Urinary bladder (tissue), 4 donors: ENCODE measurements around the gene ATR. TPM values are rescaled to one million over a fixed set of nuclear protein-coding genes. Genes with fewer than 3 reads are reported as not detected.
"Not testable (repeated sequence)": the region's sequence is repeated elsewhere in the genome, so short reads cannot be mapped to it uniquely, and the experiment has no call there.

Source experiments
- DNase-seq: peaks from one replicate; pipeline ENCODE4 v3.0.0-alpha.2; 2015; ENCODE audit errors: extremely low spot score
- H3K27ac ChIP-seq: one replicate; pipeline ENCODE4 v1.5.1; 2013; ENCODE audit warnings: low read depth, mild to moderate bottlenecking, moderate library complexity
- H3K36me3 ChIP-seq: one replicate; pipeline ENCODE4 v1.6.1; 2013; ENCODE audit warnings: mild to moderate bottlenecking, moderate library complexity; ENCODE audit not compliant: insufficient read depth
- H3K4me1 ChIP-seq: one replicate; pipeline ENCODE4 v1.6.1; 2013; ENCODE audit warnings: mild to moderate bottlenecking, moderate library complexity; ENCODE audit not compliant: insufficient read depth
- H3K4me3 ChIP-seq: one replicate; pipeline ENCODE4 v1.5.1; 2013; ENCODE audit warnings: low read depth, low read length
- WGBS: extraction: QIAGEN DNeasy Blood & Tissue Kit; methylation state at CpG from one replicate; pipeline ENCODE4 v1.1.7; 2013; 5-methylcytosine and 5-hydroxymethylcytosine counted together
- polyA plus RNA-seq: library from polyadenylated mRNA; stranded (reverse); fragments of 200-250 nt; gene quantifications from one replicate; pipeline ENCODE4 v1.2.3, GENCODE V29; 2013
- total RNA-seq: library from RNA; depleted of rRNA; stranded (reverse); fragments of >200 nt; gene quantifications from one replicate; pipeline ENCODE4 v1.2.3, GENCODE V29; 2014
- donor health status: healthy with polysubstance abuse.
- donor health status: healthy.

The ATR gene
- total and polyA plus RNA-seq, 2 donors = 8.1 to 53.8 TPM

DNA sequence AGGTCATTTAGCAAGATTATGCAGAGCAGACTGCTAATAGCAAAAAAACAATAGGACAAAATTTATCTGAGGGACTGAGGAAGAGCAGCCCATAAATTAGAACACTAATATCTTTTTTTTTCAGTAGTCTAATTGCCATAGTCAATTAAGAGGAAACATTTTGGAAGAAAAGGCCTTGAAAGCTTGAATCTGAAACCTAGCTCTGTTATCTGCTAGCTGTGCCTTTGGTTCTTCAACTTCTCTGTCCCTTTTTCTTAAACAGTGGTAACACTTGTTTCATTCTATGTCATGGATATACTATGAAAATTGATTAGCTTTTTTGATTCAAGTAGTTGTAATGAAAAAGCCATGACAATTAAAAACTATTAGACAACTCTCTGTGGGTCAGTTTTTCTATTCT lies 1.7 kb downstream of the ATR start:
- Histone ChIP-seq H3K36me3 (no peaks in the 10 kb centered on the region), H3K4me3 (no peak overlapping the region), H3K27ac (no peak overlapping the region), H3K4me1 (no peaks in the 10 kb centered on the region)
- DNase-seq = no peak

GRCh38 chr3:142574665-142575064 lies 3.9 kb downstream of the ATR start:
- no peaks in the 10 kb centered on the region for H3K4me1 ChIP-seq
- no peak overlapping the region for H3K27ac ChIP-seq
- 69% methylated on average over 1 of the region's 1 CpG for WGBS
- no peaks in the 10 kb centered on the region for H3K36me3 ChIP-seq
- no peak for DNase-seq
- H3K4me3 ChIP-seq = no peak overlapping the region

- WGBS = 99% methylated on average over 3 of the region's 3 CpGs
These were observed 4.3 kb downstream of the ATR start for GRCh38 chr3:142574223-142574622.

DNA sequence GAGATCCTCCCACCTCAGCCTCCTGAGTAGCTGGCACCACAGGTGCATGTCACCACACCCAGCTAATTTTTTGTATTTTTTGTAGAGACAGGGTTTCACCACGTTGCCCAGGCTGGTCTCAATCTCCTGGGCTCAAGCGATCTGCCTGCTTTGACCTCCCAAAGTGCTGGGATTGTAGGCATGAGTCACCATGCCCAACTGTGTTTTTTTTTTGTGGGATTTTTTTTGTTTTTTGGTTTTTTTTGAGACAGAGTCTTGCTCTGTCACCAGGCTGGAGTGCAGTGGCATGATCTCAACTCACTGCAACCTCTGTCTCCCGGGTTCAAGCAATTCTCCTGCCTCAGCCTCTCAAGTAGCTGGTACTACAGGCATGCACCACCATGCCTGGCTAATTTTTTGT lies 9.1 kb downstream of the ATR start:
- H3K4me3 ChIP-seq, H3K27ac ChIP-seq, H3K36me3 ChIP-seq, DNase-seq, H3K4me1 ChIP-seq: not testable (repeated sequence)
- WGBS = 89% methylated on average over 3 of the region's 3 CpGs

More at GRCh38 chr3:142574223-142574622, 4.3 kb downstream of the ATR start:
- not testable (repeated sequence) for DNase-seq, H3K4me1 ChIP-seq, H3K4me3 ChIP-seq, H3K36me3 ChIP-seq, H3K27ac ChIP-seq

DNA sequence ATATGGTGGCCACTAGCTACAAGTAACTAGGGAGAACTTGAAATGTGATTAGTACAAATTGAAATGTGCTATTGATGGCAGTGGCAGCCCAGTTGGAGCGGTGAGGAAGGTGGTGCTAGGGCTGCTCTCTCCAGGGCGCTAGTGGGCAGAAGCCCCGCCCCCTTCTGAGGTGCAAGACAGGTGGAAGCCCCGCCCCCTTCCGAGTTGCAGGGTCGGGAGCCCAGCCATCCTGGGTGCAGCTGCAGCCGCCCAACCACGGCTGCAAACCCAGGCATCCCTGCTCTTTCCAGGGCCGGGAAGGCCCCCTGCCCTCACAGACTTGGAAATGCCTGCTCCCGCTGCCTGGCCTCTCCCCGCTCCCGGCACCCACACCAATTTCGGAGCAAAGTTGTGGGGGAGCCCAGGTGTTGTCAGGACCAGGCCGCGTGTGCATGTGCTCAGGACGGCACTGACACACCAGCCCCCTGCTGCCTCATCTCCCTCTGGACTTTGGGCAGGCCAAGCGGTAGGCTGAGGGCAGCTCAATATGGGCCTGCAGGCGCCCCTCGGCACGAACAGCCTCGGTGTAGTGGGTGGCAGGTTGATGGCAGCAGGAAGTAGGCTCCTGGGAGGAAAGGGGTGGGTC lies 10.0 kb downstream of the ATR start:
- DNase-seq = no peak
- Histone ChIP-seq H3K4me3 (no peak overlapping the region), H3K4me1 (no peaks in the 10 kb centered on the region), H3K36me3 (peaks cover 3% of the 10 kb centered on the region), H3K27ac (no peak overlapping the region)
- WGBS = 67% methylated on average over 21 of the region's 21 CpGs

DNA sequence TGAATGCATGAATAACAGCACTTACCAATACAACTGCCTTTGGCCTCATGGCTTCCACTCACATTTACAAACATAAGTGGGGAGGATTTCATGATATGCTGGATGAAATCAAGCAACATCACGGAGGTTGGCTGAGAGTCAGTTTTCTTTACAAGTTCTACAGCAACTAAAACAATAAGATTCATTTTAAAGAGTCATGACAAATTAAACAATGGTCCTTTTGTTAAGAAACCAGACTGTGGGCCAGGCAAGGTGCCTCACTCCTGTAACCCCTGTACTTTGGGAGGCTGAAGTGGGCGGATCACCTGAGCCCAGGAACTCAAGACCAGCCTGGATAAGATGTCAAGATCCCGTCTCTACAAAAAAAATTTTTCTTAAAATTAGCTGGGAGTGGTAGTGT lies 12.4 kb downstream of the ATR start:
- Histone ChIP-seq H3K27ac (no peak overlapping the region), H3K4me3 (no peak overlapping the region), H3K36me3 (peaks cover 3% of the 10 kb centered on the region), H3K4me1 (no peaks in the 10 kb centered on the region)
- 93% methylated on average over 3 of the region's 3 CpGs for WGBS
- DNase-seq = no peak

- 95% methylated on average over 4 of the region's 4 CpGs for whole genome bisulfite sequencing
- H3K4me3 ChIP-seq = no peak overlapping the region
- H3K36me3 ChIP-seq = peaks cover 6% of the 10 kb centered on the region
- no peaks in the 10 kb centered on the region for H3K4me1 ChIP-seq
- DNase-seq = no peak
- no peak overlapping the region for H3K27ac ChIP-seq
These were observed 15.0 kb downstream of the ATR start for GRCh38 chr3:142563496-142563997.

GRCh38 chr3:142560118-142560517 lies 18.4 kb downstream of the ATR start:
- Histone ChIP-seq H3K4me3 (no peak overlapping the region), H3K27ac (no peak overlapping the region), H3K36me3 (peaks cover 5% of the 10 kb centered on the region), H3K4me1 (no peaks in the 10 kb centered on the region)
- no peak for DNase-seq

DNA sequence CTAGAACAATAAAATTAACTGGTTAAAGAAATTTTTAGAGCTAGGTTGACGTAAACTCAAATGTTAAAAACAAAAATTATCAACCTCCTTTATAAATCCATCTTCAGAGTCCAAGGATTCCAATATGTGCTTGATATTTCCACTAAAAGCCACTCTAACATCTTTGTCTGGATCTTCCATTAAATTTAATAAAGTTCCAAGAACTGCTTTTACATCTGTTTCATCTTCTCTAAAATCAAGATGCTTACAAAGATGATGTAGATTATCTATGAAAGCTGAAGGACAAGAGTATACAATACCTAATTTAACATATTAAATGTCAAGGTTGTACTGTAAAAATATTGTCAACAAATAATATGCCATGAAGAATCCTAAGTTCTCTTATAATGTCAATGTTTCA lies 24.8 kb downstream of the ATR start:
- 96% methylated on average over 1 of the region's 1 CpG for WGBS
- DNase-seq = no peak
- peaks cover 2% of the 10 kb centered on the region for H3K36me3 ChIP-seq

DNA sequence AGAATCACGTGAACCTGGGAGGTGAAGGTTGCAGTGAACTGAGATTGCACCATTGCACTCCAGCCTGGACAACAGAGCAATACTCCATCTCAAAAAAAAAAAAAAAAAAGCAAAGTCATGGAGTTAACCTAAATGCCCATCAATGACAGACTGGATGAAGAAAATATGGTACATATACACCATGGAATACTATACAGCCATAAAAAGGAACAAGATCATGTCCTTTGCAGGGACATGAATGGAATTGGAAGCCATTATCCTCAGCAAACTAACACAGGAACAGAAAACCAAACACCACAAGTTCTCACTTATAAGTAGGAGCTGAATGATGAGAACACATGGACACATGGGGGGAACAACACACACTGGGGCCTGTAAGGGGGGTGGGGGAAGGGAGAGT lies 26.0 kb downstream of the ATR start:
- 98% methylated on average over 1 of the region's 1 CpG for WGBS
- H3K4me1 ChIP-seq, DNase-seq, H3K36me3 ChIP-seq, H3K27ac ChIP-seq, H3K4me3 ChIP-seq: not testable (repeated sequence)

More for the DNA sequence above, 24.8 kb downstream of the ATR start:
- H3K4me3 ChIP-seq = no peak overlapping the region
- no peaks in the 10 kb centered on the region for H3K4me1 ChIP-seq
- no peak overlapping the region for H3K27ac ChIP-seq

GRCh38 chr3:142549986-142550385 lies 28.5 kb downstream of the ATR start:
- H3K4me3 ChIP-seq = no peak overlapping the region

GRCh38 chr3:142543307-142543706 lies 35.2 kb downstream of the ATR start:
- Histone ChIP-seq H3K4me3 (no peak overlapping the region), H3K36me3 (peaks cover 2% of the 10 kb centered on the region), H3K4me1 (no peaks in the 10 kb centered on the region), H3K27ac (no peak overlapping the region)
- DNase-seq = no peak
- WGBS = 89% methylated on average over 5 of the region's 5 CpGs

More at GRCh38 chr3:142549986-142550385, 28.5 kb downstream of the ATR start:
- Histone ChIP-seq H3K27ac (no peak overlapping the region), H3K4me1 (no peaks in the 10 kb centered on the region), H3K36me3 (no peaks in the 10 kb centered on the region)
- 93% methylated on average over 7 of the region's 7 CpGs for WGBS
- no peak for DNase-seq

- WGBS = 88% methylated on average over 2 of the region's 2 CpGs
- Histone ChIP-seq H3K27ac (no peak overlapping the region), H3K4me1 (no peaks in the 10 kb centered on the region), H3K4me3 (no peak overlapping the region), H3K36me3 (peaks cover 4% of the 10 kb centered on the region)
- DNase-seq = no peak
These were observed 36.5 kb downstream of the ATR start for GRCh38 chr3:142542054-142542453.

GRCh38 chr3:142536519-142536918 lies 42.0 kb downstream of the ATR start:
- WGBS = 97% methylated on average over 3 of the region's 3 CpGs
- DNase-seq = no peak
- no peaks in the 10 kb centered on the region for H3K4me1 ChIP-seq
- no peak overlapping the region for H3K27ac ChIP-seq
- H3K4me3 ChIP-seq = no peak overlapping the region
- peaks cover 3% of the 10 kb centered on the region for H3K36me3 ChIP-seq

DNA sequence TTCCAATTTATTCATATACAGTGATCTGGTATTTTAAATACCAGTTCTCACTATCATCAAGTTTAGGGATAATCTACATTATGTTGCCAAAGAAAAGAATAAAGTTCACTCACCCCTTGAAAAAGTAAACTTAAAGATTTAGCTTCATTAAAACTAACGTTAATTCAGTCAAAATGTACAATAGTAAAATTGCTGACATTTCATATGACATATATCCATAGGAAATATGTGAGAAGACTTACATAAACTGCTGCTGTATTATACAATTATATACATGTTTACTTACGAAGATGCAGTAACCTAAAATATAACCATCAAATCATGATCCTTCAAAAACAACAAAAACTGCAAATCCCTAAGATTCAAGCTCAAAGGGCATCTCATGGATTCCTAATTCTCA lies 44.0 kb downstream of the ATR start:
- Histone ChIP-seq H3K27ac (no peak overlapping the region), H3K36me3 (peaks cover 3% of the 10 kb centered on the region), H3K4me3 (no peak overlapping the region), H3K4me1 (no peaks in the 10 kb centered on the region)
- no peak for DNase-seq
- WGBS = 96% methylated on average over 2 of the region's 2 CpGs
